Measurements from ENCODE around the gene IL11.

IL11 gene

DNA sequence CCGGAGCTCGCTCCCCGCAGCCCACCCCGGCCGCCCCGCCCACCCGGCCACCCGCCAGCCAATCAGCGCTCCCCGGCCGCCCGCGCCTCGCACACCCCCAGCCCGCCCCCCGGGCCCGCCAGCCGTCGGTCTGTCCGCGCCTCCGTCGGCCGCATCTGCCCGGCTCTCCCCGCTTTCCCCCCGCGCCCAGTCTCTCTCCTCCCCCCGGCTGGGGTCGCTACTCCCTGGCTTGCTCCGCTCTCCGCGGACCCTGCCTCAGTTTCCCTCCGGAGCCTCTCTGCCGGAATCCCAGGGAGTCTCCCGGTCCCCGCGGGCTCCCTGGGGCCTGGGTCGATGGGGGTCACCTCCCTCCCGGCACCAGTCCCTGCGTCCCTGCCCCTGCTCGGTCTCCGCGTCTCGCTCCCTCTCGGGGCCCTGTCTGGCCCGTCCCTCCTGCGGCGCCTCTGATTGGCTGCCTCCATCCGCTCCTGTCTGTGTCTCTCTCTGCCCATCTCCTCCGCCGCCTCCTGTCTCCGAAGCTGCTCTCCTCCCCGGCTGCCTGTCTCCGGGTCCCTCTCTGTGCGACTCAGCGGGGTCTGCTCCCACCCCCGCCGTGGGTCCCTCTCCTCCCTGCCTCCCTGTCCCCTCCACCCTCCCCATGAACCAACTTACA lies 484 bp downstream of the IL11 start:
- peak; percentile 23 for DNase-seq

DNA sequence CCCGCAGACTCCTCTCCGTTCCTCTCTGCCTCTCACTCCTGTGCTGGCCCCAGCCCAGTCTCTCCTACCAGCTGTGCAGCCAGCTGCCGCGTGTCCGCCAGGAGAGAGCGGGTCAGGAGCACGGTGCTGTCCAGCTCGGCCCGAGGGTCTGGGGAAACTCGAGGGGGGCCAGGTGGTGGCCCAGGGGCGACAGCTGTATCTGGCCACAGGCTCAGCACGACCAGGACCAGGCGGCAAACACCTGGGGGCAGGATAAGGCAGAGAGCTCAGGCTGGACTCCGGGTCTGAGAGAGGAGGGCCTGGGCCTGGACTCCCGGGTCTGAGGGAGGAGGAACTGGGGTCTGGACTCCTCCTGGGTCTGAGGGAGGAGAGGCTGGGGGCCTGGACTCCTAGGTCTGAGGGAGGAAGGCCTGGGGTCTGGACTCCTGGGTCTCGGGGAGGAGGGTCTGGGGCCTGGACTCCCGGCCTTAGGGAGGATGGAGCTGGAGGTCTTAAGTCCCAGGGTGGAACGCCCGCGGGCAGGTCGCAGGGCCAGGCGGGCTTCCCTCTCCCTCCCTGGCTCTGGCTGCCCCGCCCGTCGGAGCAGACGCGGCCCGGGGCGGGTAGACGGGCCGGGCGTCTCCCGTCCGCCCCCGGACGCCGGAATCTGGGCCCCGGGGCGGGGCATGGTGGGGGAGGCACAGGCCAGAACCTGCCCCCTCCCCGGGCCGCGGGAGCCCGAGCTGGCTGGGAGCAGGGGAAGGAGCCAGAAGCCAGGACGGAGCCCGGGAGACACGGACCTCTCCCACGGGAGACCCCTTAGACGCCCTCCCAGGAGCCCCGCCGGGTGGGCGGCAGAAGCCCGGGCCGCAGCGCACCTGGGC lies 1.3 kb downstream of the IL11 start:
- no peak for DNase-seq

DNA sequence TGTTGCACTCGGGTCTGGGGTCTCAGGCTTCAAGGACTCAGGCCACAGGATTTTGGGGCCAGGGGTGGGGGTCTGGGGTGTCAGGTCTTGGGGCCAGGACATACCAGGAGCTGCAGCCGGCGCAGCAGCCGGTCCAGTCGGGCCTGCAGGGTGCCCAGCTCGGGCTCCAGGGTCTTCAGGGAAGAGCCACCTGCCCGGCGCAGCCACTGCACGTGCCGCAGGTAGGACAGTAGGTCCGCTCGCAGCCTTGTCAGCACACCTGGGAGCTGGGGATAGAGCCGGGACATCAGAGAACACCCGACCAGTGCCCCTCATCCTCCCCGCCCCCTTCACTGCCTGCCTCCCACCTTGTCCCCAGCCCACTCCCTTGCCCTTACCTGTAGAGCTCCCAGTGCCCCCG lies 2.2 kb downstream of the IL11 start:
- no peak for DNase-seq

DNA sequence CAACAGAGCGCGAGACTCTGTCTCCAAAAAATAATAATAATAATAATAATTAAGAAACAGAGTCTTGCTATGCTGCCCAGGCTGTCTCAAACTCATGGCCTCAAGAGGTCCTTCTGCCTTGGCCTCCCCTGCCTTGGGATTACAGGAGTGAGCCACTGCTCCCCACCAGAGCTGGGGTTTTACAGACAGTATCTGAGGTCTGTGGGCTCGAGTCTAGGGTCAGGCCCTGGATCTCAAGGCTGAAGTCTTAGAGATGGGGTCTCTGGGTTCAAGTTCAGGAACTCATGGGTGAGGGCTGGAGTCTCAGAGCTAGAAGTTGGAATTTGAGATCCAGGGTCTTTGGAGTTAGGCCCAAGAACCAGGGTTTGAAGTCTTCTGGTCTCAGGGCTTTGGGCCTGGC lies 3.5 kb downstream of the IL11 start:
- no peak for DNase-seq

DNA sequence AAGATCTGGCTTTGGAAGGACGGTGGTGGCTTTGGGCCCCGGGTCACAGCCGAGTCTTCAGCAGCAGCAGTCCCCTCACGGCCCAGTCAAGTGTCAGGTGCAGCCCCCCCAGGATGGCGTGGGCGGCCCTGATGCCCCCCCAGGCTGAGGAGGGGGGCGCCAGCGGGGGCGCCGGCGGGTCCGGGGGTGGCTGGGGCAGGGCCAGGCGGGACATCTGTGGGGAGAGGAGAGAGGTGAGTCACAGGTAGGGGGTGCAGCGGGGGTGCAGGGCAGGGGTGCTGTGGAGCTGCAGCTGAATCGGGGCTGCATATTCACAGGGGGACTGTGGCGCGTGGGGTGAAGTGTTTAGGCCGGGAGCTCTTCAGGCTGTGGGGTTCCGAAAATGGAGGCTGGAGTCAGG lies 4.3 kb downstream of the IL11 start:
- no peak for DNase-seq

DNA sequence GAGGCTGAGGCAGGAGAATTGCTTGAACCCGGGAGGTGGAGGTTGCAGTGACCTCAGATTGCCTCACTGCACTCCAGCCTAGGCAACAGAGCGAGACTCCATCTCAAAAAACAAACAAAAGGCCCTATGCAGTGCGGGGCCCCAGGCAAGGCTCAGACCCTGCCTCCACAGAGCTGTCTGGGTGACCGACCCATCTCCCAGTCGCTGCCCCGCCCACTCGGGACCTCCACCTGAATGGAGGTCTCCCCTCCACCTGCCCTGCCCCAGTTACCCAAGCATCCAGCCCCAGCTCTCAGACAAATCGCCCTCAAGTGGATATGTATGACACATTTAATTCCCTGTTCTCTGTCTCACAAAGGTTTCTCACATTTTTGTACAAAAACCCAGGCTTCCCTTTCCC lies 5.0 kb downstream of the IL11 start:
- DNase-seq = no peak

DNA sequence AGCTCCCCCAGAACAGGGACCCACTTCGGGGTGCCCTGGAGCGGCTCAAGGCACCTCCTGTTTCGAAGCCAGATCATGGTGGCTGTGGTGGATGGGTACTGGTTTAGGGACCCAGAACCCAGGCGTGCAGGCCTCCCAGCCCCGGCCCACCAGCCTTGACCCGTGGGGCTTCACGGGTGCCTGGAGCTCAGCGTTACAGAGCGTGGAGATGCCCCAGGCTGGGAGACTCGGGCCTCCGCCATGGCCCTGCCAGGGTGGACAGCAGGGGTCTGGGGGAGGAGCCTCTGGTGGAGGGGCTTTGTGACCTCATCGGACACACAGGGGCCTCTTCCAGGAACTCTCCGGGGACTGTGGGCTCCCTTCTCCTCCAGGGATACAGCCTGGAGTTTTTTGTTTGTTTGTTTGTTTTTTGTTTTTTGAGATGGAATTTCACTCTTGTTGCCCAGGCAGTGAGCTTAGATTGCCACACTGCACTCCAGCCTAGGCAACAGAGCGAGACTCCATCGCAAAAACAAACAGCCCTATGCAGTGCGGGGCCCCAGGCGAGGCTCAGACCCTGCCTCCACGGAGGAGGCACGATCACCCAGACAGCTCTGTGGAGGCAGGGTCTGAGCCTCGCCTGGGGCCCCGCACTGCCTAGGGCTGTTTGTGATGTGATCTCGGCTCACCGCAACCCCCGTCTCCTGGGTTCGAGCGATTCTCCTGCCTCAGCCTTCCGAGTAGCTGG lies 7.1 kb downstream of the IL11 start, which contains the start of gene GARIN5B:
TSS of gene GARIN5B (minus strand) at position 271 of the 727 bp plus-strand sequence. CDS start at position 77, 194 bp downstream.
- no peak for DNase-seq

DNA sequence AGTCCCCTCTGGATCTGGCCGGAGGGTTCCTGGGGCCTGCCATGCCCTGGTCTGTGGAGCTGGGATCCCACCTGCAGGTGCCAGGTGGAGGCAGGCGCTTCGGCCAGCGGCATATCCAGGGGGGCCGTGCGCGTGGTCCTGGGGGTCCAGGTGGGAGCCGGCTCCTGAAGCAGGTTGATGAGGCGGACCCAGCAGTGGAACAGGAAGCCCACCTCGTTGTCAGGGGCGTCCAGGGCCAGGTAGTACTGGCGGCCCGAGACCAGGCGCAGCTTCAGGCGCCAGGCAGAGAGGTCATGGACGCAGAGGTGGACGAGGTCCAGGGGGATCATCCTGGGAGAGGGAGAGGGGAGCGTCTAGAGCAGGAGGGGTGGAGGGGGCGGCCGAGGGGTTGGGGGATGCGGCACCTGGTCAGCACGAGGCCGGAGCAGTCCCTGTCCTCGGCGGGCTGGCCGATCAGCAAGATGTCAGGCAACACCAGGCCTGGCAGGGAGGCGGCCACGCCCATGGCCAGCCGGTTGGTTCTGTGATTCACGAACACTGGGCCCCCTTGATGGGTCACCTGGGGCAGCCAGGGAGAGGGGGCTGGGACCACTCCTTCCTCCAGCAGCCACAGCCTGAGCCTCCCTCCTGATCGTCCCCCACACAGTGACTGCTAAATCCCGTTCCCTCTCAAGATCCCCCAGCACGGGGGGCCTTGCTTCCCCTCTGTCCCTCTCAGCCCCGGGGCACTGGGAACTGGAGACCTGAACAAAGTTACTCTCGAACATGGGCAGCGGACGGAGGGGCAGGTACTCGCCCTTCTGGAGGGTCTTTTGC lies 7.9 kb downstream of the IL11 start:
- DNase-seq = no peak

DNA sequence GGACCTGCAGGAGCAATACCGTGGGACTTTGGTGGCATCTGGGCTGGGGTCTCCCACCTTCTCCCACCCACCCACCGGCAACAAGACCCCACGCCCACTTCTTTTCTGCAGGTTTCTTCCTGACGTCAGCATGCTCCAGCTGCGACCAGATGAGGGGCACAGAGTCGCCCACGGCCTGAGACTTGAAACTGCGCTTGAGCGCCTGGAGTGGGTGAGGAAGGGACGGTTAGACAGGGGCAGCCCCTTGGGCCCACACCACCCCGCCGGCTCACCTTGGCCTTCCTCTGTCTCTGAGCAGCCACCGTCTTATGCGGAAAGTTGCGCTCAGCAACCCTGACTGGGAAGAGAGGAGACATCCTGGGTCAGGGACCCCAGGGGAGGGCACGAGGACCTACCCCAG lies 9.4 kb downstream of the IL11 start:
- no peak for DNase-seq

DNA sequence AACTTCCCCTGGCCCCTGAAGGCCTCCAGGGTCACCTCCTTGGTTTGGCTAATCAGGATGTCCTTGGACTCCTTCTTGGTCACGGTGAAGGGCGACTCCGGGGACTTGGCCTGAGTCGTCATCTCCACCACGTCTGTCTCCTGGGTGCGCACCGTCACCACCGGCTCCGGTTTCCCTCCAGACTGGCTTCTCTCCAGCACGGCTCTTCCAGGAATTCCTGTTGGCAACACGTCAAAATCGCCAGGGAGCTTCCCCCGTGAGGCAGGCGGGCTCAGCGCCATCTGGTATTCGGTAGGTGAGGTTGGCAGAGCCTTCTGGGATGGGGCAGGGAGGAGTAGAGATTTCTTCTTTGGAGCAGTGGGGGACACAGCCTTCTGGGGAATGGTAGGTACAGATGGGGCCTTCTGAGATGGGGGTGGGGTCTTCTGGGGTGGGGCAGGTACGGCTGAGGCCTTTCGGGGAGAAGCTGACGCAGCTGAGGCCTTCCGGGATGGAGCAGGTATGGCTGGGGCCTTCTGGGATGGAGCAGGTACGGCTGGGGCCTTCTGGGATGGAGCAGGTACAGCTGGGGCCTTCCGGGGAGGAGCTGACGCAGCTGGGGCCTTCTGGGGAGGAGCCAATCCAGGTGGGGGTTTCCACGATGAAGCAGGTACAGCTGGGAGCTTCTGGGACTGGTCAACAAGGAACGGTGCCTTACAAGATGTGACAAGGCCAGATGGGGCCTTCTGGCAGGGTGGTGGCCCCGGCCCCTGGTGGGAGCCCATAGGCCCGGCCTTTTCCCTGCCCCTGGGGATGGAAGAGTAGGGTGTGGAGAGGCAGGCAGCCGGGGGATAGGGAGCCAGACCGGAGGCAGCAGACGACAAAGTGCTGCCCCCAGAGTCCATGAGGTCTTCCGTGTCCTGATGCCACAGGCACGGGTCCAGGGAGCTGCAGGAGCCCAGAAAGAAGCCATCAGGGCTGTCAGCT lies 11.0 kb downstream of the IL11 start:
- DNase-seq = peak; percentile 73

DNA sequence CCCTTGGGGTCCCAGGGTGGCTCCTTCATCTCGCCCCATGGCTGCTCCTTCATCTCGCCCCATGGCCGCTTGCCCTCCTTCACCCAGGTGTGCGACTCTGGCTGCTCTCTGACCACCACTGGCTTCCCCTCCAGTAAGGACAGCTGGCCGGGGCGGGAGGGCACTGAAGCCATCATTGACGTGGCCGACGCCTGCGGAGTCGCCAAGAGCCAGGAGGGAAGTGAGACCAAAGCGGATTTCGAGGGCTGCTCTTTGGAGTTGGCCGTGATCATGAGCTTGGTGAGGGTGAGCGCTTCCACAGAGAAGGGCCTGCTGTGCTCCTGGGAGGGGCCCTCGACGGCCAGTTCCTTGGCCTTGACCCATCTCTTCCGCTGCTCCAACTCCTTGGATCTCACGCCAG lies 11.8 kb downstream of the IL11 start:
- no peak for DNase-seq

DNA sequence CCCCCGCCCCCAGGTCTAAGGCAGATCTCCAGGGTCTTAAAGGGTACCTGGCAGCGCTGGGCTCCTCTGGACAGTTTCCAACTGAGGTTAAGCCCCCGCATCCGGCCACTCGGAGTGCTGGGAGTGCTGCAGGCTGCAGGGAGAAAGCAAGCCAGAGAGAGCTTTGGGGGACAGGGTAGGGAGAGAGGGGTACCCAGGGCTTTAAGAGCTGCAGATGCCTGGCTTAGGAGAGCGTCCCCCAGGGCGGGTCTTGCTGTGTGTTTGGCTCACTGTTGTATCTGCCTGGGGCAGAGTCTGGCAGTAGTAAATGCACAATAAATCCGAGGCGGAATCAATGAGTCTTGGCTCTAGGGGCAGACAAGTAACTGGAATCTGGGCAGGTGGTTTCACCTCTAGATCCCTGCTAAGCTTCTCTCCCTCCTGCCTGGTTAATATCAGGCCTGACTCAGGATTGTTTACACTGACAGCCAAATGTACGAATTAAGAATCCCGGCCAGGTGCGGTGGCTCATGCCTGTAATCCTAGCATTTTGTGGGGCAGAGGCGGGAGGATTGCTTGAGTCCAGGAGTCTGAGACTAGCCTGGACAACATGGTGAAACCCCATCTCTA lies 14.9 kb downstream of the IL11 start:
- DNase-seq = no peak

DNA sequence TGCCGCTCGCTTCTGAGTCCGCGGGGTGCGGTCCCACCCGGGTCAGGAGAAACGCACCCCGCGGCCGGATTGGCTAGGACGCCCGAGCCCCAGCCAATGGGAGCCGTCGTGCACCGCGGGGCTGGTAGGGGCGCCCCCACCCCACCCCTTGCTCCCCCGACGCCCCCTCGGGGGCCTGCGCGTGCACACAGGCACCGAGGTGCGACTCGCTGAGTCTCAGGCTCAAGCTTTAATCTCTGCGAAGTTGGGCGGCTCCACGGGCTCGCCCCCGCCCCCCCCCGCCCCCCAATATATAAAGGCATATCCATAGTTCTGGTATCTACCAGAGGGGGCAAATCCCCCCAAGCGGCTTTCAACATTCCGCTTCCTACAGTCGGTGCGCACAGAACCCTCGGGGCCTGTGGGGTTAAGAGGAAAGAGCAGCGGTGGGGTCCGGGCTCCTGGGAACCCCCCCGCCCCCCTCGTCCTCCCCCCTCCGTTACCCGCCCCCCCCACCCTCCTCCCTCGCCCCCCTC lies 15.5 kb downstream of the IL11 start, which contains the start of gene COX6B2:
TSS of gene COX6B2 (minus strand) at position 22 of the 515 bp plus-strand sequence. CDS start 198 bp downstream, outside the sequence.
- no peak for DNase-seq

DNA sequence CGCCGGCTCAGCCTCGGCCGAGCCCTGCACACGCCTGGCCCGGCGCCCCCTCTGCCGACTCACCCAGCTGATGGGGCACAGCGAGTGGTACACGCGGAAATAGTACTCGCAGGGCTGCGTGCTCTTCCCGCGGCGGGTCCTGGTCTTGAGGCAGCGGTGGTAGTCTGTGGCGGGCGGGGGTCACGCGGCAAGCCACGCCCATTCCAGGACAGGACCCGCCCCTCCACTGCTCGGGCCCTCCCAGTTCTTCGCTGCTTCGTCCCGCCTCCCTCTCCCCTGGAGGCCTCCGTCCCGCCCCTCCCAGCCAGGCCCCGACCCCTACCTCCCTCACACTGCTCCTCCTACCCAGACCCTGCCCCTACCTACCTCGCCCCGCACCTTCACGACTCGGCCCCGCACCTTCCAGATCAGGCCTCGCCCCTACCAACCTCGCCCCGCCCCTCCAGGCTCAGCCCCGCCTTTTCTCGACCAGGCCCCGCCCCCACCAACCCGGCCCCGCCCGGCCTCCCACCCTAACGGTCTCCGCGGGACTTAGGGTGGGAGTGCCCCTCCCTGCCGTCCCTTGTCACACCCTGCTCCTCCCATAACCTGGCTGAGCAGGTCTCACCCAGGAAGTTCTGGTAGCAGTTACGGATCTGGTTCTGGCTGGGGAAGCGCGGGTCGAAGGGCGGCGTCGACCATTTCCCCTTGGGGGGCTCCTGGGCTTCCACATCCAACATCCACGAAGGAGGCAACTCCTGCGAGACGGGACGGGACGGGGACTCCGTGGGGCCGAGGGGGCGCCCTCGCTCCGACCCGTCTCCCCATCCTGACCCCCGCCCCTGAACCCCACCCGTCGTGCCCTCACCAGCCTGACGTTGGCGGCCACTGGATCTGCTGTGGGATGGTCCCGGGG lies 16.2 kb downstream of the IL11 start:
- no peak for DNase-seq

DNA sequence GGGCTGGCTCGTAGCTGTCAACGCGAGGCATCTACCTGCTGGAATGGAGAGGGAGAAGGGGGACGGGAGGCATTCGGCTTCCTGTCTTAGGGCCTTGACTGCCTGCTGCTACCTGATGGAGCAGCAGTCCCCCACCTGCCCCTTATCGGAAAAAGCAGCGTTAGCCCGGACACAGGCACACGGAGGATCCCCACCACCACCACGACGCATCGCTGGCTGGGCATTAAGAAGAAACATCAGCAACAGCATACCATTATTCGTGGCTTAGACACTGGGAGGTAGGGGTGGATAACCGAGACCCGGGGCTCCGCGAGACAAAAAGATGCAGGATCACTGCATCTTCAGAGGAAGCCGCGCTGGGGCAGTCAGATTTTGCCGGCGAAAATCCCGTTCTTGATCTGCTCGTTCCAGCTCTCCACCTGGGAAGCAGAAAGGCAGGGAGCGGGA lies 16.9 kb downstream of the IL11 start:
- no peak for DNase-seq

DNA sequence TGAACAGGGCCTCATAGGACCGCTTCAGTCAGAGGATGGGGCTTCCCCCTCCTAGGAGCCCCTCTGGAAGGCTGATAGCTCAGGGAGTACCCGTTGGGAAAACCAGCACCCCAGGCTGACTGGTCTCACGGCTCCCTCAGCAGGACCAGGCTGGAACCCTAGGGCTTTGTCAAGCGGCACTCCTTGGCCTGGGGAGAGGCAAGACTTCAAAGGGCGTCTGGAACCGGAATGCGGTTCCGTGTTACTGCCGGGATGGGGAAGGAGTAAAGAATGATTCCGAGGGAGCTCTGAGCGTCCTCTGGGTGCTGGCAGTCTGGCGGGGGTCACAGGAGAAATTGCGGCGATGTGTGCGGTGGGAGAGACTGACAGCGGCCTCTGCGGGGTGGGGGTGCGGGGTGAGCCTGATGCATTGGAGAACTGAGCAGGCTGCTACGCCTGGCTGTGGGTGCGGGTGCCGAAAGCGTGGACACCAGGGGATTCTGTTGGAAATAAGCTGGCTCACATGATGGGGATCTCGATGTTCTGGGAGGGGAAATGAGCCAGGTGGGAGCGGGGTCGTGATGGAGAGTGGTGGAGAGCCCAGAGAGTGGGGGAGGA lies 17.6 kb downstream of the IL11 start:
- DNase-seq = no peak

DNA sequence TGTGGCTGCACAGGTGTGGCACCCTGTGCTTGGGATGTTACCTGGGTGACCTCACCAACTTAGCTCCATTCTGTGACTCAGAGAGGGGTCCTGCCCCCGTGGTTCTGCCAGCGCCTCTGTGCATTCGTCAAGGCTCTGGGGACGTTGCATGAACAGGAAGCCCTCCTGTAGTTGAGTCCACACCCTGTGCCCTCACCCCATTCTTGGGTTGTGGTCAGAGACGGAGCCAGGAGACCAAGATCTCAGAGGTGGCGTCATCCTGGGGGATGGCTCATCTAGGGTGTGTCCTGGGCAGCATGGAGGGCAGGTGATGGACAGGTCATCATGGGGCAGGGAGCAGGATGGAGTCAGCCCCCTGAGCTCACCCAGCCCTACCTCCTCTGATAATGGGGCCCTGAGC lies 18.2 kb downstream of the IL11 start:
- no peak for DNase-seq

DNA sequence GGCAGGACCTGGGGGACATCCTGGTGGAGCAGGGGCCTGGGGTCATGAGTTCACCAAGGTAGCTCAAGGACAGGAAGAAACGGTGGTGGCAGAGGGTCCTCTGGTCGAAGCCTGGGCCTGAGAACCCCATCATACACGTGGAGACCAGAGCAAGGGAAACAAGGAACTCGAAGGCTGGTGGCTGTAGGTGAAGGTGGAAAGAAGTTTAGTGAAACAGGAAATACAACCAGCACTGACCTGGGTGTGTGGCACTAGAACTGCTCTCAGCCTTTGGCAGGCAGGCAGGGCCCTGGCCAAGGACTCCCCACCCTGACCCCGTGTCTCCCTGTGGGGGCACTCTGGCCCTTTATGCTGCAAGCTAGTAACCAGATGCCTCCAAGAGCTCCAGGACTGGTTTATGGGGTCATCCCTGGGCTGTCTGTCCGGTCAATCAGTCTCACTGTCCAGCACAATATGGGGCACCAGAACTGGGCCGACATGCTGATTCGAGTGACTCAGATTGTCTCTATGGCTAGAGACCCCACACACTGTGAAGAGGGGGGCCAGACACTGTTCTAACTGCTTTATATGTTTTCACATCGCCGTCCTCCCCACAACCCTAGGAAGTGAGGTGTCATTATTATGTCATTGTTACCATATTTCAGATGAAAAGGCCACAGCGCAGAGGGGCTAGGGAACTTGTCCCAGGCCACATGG lies 19.5 kb downstream of the IL11 start:
- no peak for DNase-seq
